GM18951 (cell line): ENCODE measurements around the gene FLYWCH2.

Experiments used
- POLR2A ChIP-seq: IDR thresholded peaks from 4 replicates; pipeline ENCODE4 v1.6.1; 2011; ENCODE audit warnings: mild to moderate bottlenecking; ENCODE audit not compliant: insufficient read length, insufficient read depth; ENCODE audit errors: extremely low read depth
- in situ Hi-C: fragments of 300-500 bp; cut with MboI; formaldehyde crosslinking; loops from one replicate; pipeline ENCODE4 v1.12.0; 2022; ENCODE audit warnings: low sequenced_read_pairs, mixed read lengths, inconsistent platforms; ENCODE audit not compliant: unreplicated experiment

The FLYWCH2 gene

GRCh38 chr16:2859686-2860265 lies 23.2 kb upstream of the FLYWCH2 start:
- in situ Hi-C loops: no loop called here
- TF ChIP-seq POLR2A: no peak

- in situ Hi-C loops: no loop called here
- TF ChIP-seq POLR2A: no peak
These were observed 22.0 kb upstream of the FLYWCH2 start for GRCh38 chr16:2860826-2861567.

GRCh38 chr16:2865651-2866050 lies 17.4 kb upstream of the FLYWCH2 start:
- TF ChIP-seq POLR2A: no peak
- in situ Hi-C loops: no loop called here

- in situ Hi-C loops: no loop called here
- no peak for TF ChIP-seq POLR2A
These were observed 16.6 kb upstream of the FLYWCH2 start for GRCh38 chr16:2866431-2866830.

GRCh38 chr16:2867661-2867986 lies 15.4 kb upstream of the FLYWCH2 start:
- TF ChIP-seq POLR2A: no peak
- in situ Hi-C loops: no loop called here

GRCh38 chr16:2867987-2868789 lies 14.8 kb upstream of the FLYWCH2 start:
- peak; percentile 92 for TF ChIP-seq POLR2A
- in situ Hi-C loops: no loop called here

- in situ Hi-C loops: loop anchor here (5.0 kb wide), 1 partner anchor 45 kb away; no protein-coding TSS in a partner anchor
- no peak for TF ChIP-seq POLR2A
These were observed 11.1 kb upstream of the FLYWCH2 start for GRCh38 chr16:2871926-2872325.

- TF ChIP-seq POLR2A: no peak
- in situ Hi-C loops: loop anchor here (5.0 kb wide), 1 partner anchor 43 kb away; no protein-coding TSS in a partner anchor
These were observed 8.7 kb upstream of the FLYWCH2 start for GRCh38 chr16:2874032-2874911.

GRCh38 chr16:2874912-2875362 lies 8.1 kb upstream of the FLYWCH2 start:
- in situ Hi-C loops: loop anchor here (5.0 kb wide), 1 partner anchor 42 kb away; no protein-coding TSS in a partner anchor
- TF ChIP-seq POLR2A: no peak

GRCh38 chr16:2879854-2880508 lies 3.0 kb upstream of the FLYWCH2 start:
- in situ Hi-C loops: no loop called here
- TF ChIP-seq POLR2A: no peak

- in situ Hi-C loops: no loop called here
- no peak for TF ChIP-seq POLR2A
These were observed 999 bp upstream of the FLYWCH2 start for GRCh38 chr16:2881783-2882649.

GRCh38 chr16:2883458-2883908 lies 468 bp downstream of the FLYWCH2 start:
- in situ Hi-C loops: no loop called here
- no peak for TF ChIP-seq POLR2A

GRCh38 chr16:2884041-2884451 lies 1.0 kb downstream of the FLYWCH2 start:
- TF ChIP-seq POLR2A: no peak
- in situ Hi-C loops: no loop called here
